Stimulated activated CD8-positive, alpha-beta memory T cell treated with anti-CD3 and anti-CD28 coated beads, Interleukin-15, amount 100 ng/mL, for 4 hours (primary cell): Measurements from ENCODE around the gene OR5T2.
"Not testable (repeated sequence)": the region's sequence is repeated elsewhere in the genome, so short reads cannot be mapped to it uniquely, and the experiment has no call there.

Experiments used
- DNase-seq, 2 donors: peaks; one replicate each; pipeline ENCODE4 v3.0.0-alpha.2; 2020; ENCODE audit warnings: low read depth in 2 of 2

The OR5T2 gene

DNA sequence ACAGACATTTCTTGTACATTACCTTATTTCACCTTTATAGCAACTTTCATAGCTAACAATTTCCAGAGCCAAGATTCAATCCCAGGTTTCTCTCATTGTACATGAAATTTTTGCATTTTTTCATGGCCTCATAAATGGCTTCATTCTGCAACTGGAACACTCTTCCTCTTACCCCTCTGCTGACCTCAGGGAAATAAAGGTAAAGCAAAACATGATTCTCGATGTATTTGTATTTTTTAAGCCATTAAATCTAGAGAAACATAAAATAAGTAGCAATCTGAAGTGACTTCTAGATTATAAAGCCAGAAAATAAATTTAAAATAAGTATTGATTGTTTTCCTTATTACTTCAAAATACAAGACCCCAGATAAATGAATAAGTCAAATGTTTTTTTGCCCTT lies at the start of gene OR5T2:
Gene OR5T2, minus strand, starts transcription at position 101 of the 400 bp plus-strand sequence. CDS start 1,193 bp downstream, outside the sequence.
- no peak for DNase-seq

- no peak for DNase-seq
These were observed 39.8 kb upstream of the OR5T2 start, which contains the start of gene OR5T1 for GRCh38 chr11:56273854-56274253. TSS of gene OR5T1 (plus strand) at chr11:56274154. CDS start at chr11:56275639, 1,485 bp downstream.

DNA sequence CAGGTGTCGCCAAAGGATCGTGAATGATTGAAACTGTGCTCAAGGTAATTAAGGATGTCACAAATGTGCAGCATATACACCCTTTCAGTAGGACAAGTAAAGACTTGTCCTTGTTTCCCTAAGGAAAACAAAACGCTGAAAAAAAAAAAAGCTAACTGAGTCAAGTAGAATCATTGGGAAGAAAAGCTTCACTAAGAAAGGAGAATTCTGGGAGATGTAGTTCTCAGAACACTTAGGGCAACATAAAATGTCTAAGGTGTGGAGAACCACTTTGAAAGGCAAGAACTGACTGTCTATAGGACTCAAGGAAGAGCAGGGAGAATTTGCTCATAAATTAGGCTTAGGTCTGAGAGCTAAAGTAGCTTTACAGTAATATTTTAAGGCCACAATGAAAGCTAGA lies 37.0 kb upstream of the OR5T2 start:
- no peak for DNase-seq

- DNase-seq = no peak
These were observed 17.9 kb upstream of the OR5T2 start, which contains the start of gene OR5T3 for GRCh38 chr11:56251954-56252353. TSS of gene OR5T3 (plus strand) at chr11:56252254. CDS start at chr11:56252254, 0 bp downstream.

DNA sequence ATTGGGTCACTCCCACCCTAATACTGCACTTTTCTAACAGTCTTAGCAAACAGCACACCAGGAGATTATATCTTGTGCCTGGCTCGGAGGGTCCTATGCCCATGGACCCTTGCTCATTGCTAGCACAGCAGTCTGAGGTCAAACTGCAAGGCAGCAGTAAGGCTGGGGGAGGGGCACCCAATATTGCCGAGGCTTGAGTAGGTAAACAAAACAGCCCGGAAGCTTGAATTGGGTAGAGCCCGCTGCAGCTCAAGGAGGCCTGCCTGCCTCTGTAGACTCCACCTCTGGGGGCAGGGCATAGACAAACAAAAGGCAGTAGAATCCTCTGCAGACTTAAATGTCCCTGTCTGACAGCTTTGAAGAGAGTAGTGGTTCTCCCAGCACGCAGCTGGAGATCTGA lies 14.3 kb downstream of the OR5T2 start:
- not testable (repeated sequence) for DNase-seq

GRCh38 chr11:56214537-56214936 lies 19.5 kb downstream of the OR5T2 start:
- no peak for DNase-seq

- DNase-seq = no peak
These were observed 26.3 kb downstream of the OR5T2 start for GRCh38 chr11:56207790-56208189.

GRCh38 chr11:56197367-56197766 lies 36.7 kb downstream of the OR5T2 start:
- no peak for DNase-seq

DNA sequence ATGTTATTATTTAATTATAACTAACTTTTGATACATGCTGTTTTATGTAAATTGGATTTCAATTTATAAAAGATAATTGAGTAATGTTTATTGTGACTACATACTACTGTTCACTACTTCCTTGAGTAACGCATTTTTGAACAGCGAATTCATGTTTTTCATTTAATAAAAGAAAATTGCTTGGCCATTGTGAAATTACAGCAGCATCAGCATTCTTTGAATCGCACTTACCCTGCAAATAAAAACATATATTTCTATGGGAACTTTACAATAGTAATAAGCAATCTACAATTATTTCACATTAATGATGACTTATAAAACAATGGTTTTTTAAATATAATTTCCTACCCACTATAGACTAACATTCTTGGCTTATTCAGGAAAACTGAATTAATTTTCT lies 37.4 kb downstream of the OR5T2 start:
- DNase-seq = no peak

DNA sequence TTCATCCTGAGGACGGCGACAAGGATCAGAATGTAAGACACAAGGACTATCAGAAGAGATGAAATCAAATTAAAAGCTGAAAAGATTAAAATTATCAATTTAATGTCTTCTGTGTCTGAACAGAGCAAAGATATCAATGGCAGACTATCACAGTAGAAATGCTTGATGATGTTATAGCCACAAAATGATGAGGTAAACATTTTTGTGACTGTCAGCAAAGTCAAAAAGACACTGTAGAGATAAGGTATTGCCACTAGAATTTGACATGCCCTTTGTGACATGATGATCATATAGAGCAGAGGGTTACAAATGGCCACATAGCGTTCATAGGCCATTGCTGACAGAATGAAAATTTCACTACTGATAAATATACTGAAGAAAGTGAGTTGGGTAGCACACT lies 45.5 kb downstream of the OR5T2 start:
- DNase-seq = no peak

- no peak for DNase-seq
These were observed 50.6 kb downstream of the OR5T2 start for GRCh38 chr11:56183459-56183858.
